GM19099 (cell line): ENCODE data around the gene RINL.

ENCODE experiments used
- POLR2A ChIP-seq: IDR thresholded peaks from 3 replicates; pipeline ENCODE4 v1.6.1; 2011; ENCODE audit warnings: low read depth; ENCODE audit not compliant: insufficient read length; ENCODE audit errors: extremely low read depth

The RINL gene

GRCh38 chr19:38848299-38849146, 29.6 kb downstream of the RINL start:
- peak; percentile 24 for TF ChIP-seq POLR2A

GRCh38 chr19:38846097-38846496, 32.0 kb downstream of the RINL start:
- no peak for TF ChIP-seq POLR2A

GRCh38 chr19:38845374-38846024, 32.6 kb downstream of the RINL start:
- TF ChIP-seq POLR2A: no peak

- no peak for TF ChIP-seq POLR2A
These were observed 33.9 kb downstream of the RINL start for GRCh38 chr19:38844093-38844686.

GRCh38 chr19:38843175-38843758, 34.8 kb downstream of the RINL start:
- no peak for TF ChIP-seq POLR2A

- no peak for TF ChIP-seq POLR2A
These were observed 35.5 kb downstream of the RINL start for GRCh38 chr19:38842439-38843174.

- TF ChIP-seq POLR2A: no peak
These were observed 36.2 kb downstream of the RINL start for GRCh38 chr19:38841787-38842438.

- TF ChIP-seq POLR2A: no peak
These were observed 36.8 kb downstream of the RINL start for GRCh38 chr19:38841180-38841766.

GRCh38 chr19:38840583-38840968, 37.5 kb downstream of the RINL start:
- no peak for TF ChIP-seq POLR2A

- TF ChIP-seq POLR2A: no peak
These were observed 38.1 kb downstream of the RINL start for GRCh38 chr19:38839816-38840582.

GRCh38 chr19:38838986-38839761, 38.9 kb downstream of the RINL start:
- no peak for TF ChIP-seq POLR2A

GRCh38 chr19:38838208-38838985, 39.7 kb downstream of the RINL start:
- TF ChIP-seq POLR2A: peak; percentile 31

GRCh38 chr19:38837656-38838121, 40.4 kb downstream of the RINL start:
- TF ChIP-seq POLR2A: no peak
